Trophoblast cell (in vitro differentiated cells and primary cell): ENCODE results near the gene BAMBI.
A peak's percentile ranks its signal among the peaks of the same experiment; 100 is the strongest.

Source experiments
- DNase-seq, 2 donors: peaks; one replicate each; pipeline ENCODE4 v3.0.0-alpha.2; 2016
- H2AFZ ChIP-seq: 2 replicates; pipeline ENCODE4 v1.6.1; 2013; ENCODE audit warnings: low read length, moderate library complexity, mild to moderate bottlenecking; ENCODE audit not compliant: insufficient read depth, poor library complexity
- H2AK5ac ChIP-seq: 2 replicates; pipeline ENCODE4 v1.6.1; 2013; ENCODE audit warnings: mild to moderate bottlenecking, low read length
- H2BK120ac ChIP-seq: 2 replicates; pipeline ENCODE4 v1.6.1; 2013; ENCODE audit warnings: low read length, mild to moderate bottlenecking, moderate library complexity; ENCODE audit not compliant: insufficient read depth, poor library complexity
- H2BK12ac ChIP-seq: 2 replicates; pipeline ENCODE4 v1.6.1; 2013; ENCODE audit warnings: mild to moderate bottlenecking, low read length, moderate library complexity
- H2BK5ac ChIP-seq: 2 replicates; pipeline ENCODE4 v1.6.1; 2013; ENCODE audit warnings: low read length, low read depth, moderate library complexity, mild to moderate bottlenecking; ENCODE audit not compliant: poor library complexity
- H3K14ac ChIP-seq: 2 replicates; pipeline ENCODE4 v1.6.1; 2013; ENCODE audit warnings: mild to moderate bottlenecking, low read length
- H3K18ac ChIP-seq: 2 replicates; pipeline ENCODE4 v1.6.1; 2013; ENCODE audit warnings: mild to moderate bottlenecking, low read length
- H3K23ac ChIP-seq: 2 replicates; pipeline ENCODE4 v1.6.1; 2013; ENCODE audit warnings: low read length
- H3K27ac ChIP-seq: 2 replicates; pipeline ENCODE4 v1.5.1; 2013; ENCODE audit warnings: low read depth, mild to moderate bottlenecking, inconsistent platforms, low read length, moderate library complexity
- H3K27me3 ChIP-seq: 2 replicates; pipeline ENCODE4 v1.6.1; 2013; ENCODE audit warnings: inconsistent platforms, mild to moderate bottlenecking, low read length, moderate library complexity; ENCODE audit not compliant: insufficient read depth
- H3K36me3 ChIP-seq, 2 experiments: 1 replicate in 1 of 2; 2 replicates in 1 of 2; pipeline ENCODE4 v1.6.1; 2013; ENCODE audit warnings: low read length in 2 of 2, mild to moderate bottlenecking in 2 of 2, moderate library complexity in 1 of 2; ENCODE audit not compliant: insufficient read depth in 2 of 2, control insufficient read depth in 1 of 2
- H3K4ac ChIP-seq: 2 replicates; pipeline ENCODE4 v1.6.1; 2013; ENCODE audit warnings: low read depth, mild to moderate bottlenecking, low read length, moderate library complexity
- H3K4me1 ChIP-seq, 2 experiments: 1 replicate in 1 of 2; 2 replicates in 1 of 2; pipeline ENCODE4 v1.6.1; 2013; ENCODE audit warnings: low read length in 2 of 2, mild to moderate bottlenecking in 2 of 2, moderate library complexity in 1 of 2; ENCODE audit not compliant: insufficient read depth in 2 of 2, control insufficient read depth in 1 of 2
- H3K4me2 ChIP-seq: 2 replicates; pipeline ENCODE4 v1.6.1; 2013; ENCODE audit warnings: inconsistent platforms, mild to moderate bottlenecking, low read length, moderate library complexity
- H3K4me3 ChIP-seq: 2 replicates; pipeline ENCODE4 v1.5.1; 2013; ENCODE audit warnings: mild to moderate bottlenecking, low read depth, low read length, inconsistent platforms
- H3K79me1 ChIP-seq: one replicate; pipeline ENCODE4 v1.6.1; 2013; ENCODE audit warnings: low read length
- H3K79me2 ChIP-seq: 2 replicates; pipeline ENCODE4 v1.6.1; 2013; ENCODE audit warnings: low read length, mild to moderate bottlenecking; ENCODE audit not compliant: control insufficient read depth, insufficient read depth, poor library complexity
- H3K9ac ChIP-seq: 2 replicates; pipeline ENCODE4 v1.6.1; 2013; ENCODE audit warnings: mild to moderate bottlenecking, low read length
- H3K9me3 ChIP-seq: 2 replicates; pipeline ENCODE4 v1.6.1; 2013; ENCODE audit warnings: low read depth, mild to moderate bottlenecking, control low read depth, inconsistent platforms, low read length; ENCODE audit not compliant: insufficient read depth
- H4K12ac ChIP-seq: 2 replicates; pipeline ENCODE4 v1.6.1; 2013; ENCODE audit warnings: low read depth, mild to moderate bottlenecking, low read length, moderate library complexity
- H4K8ac ChIP-seq: 2 replicates; pipeline ENCODE4 v1.6.1; 2013; ENCODE audit warnings: low read depth, mild to moderate bottlenecking, low read length, moderate library complexity
- H4K91ac ChIP-seq: one replicate; pipeline ENCODE4 v1.6.1; 2013; ENCODE audit warnings: low read depth, mild to moderate bottlenecking, low read length, moderate library complexity
- WGBS: extraction: QIAGEN DNeasy Blood & Tissue Kit; methylation state at CpG from one replicate; pipeline ENCODE4 v1.1.7; 2013; ENCODE audit warnings: missing lambda C conversion rate; ENCODE audit not compliant: insufficient read length, insufficient coverage; ENCODE audit errors: extremely low coverage; 5-methylcytosine and 5-hydroxymethylcytosine counted together

The BAMBI gene

DNA sequence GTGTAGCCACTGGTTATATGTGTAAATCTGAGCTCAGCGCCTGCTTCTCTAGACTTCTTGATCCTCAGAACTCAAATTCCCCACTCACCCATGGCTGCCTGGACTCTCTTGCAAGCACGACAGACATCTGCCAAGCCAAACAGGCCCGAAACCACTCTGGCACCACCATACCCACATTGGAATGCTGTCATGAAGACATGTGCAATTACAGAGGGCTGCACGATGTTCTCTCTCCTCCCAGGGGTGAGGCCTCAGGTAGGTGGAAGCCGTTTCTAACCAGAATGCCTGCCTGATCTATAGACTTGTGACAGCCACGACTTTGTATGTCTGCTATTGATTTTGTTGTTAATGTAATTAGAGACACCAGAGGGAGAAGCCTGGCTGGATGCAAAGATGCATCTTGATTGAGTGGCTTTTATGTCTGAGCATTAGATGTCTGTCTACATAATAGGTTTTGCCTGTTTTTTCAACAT lies 4.0 kb downstream of the BAMBI start:
- no CpG with 5 or more reads among the region's 6 CpGs for WGBS
- no peaks in the 10 kb centered on the region for H3K4me1 ChIP-seq

DNA sequence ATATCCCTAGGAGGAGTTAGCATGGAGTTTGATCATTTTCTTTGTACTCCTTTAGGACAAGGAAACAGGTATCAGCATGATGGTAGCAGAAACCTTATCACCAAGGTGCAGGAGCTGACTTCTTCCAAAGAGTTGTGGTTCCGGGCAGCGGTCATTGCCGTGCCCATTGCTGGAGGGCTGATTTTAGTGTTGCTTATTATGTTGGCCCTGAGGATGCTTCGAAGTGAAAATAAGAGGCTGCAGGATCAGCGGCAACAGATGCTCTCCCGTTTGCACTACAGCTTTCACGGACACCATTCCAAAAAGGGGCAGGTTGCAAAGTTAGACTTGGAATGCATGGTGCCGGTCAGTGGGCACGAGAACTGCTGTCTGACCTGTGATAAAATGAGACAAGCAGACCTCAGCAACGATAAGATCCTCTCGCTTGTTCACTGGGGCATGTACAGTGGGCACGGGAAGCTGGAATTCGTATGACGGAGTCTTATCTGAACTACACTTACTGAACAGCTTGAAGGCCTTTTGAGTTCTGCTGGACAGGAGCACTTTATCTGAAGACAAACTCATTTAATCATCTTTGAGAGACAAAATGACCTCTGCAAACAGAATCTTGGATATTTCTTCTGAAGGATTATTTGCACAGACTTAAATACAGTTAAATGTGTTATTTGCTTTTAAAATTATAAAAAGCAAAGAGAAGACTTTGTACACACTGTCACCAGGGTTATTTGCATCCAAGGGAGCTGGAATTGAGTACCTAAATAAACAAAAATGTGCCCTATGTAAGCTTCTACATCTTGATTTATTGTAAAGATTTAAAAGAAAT lies 4.8 kb downstream of the BAMBI start:
- no peak overlapping the region for H3K14ac ChIP-seq
- peaks cover 28% of the 10 kb centered on the region for H3K79me2 ChIP-seq
- H4K91ac ChIP-seq, result no peak overlapping the region
- H3K27ac ChIP-seq, result peak overlapping the region; percentile 31
- peak overlapping the region; percentile 35 for H3K4ac ChIP-seq
- no peak overlapping the region for H2BK12ac ChIP-seq
- peaks cover 26 to 34% of the 10 kb centered on the region in 2 experiments for H3K36me3 ChIP-seq
- peak overlapping the region; percentile 14 for H3K9ac ChIP-seq
- peaks cover 3% of the 10 kb centered on the region for H3K27me3 ChIP-seq
- no peak overlapping the region for H2BK5ac ChIP-seq
- no peak overlapping the region for H2BK120ac ChIP-seq
- H3K4me1 ChIP-seq, result no peaks in the 10 kb centered on the region
- no peak overlapping the region for H4K12ac ChIP-seq
- no peak overlapping the region for H4K8ac ChIP-seq
- no peak for DNase-seq
- no peak overlapping the region for H2AK5ac ChIP-seq
- WGBS, result no CpG with 5 or more reads among the region's 14 CpGs
- H3K23ac ChIP-seq, result no peak overlapping the region
- H3K4me3 ChIP-seq, result peak overlapping the region; percentile 66
- no peak overlapping the region for H2AFZ ChIP-seq
- H3K4me2 ChIP-seq, result peak overlapping the region; percentile 62
- peaks cover 20% of the 10 kb centered on the region for H3K79me1 ChIP-seq
- H3K9me3 ChIP-seq, result peaks cover 1% of the 10 kb centered on the region
- H3K18ac ChIP-seq, result no peak overlapping the region

More for the DNA sequence above, 4.0 kb downstream of the BAMBI start:
- no peak overlapping the region for H2AFZ ChIP-seq
- peak overlapping the region; percentile 18 for H3K4ac ChIP-seq
- no peak overlapping the region for H4K12ac ChIP-seq
- H3K9ac ChIP-seq, result peak overlapping the region; percentile 65
- peak overlapping the region; percentile 73 for H3K4me3 ChIP-seq
- H2BK12ac ChIP-seq, result no peak overlapping the region
- peaks cover 35% of the 10 kb centered on the region for H3K79me2 ChIP-seq
- no peak overlapping the region for H3K23ac ChIP-seq
- H2AK5ac ChIP-seq, result no peak overlapping the region
- H4K8ac ChIP-seq, result no peak overlapping the region
- no peak overlapping the region for H3K14ac ChIP-seq
- no peak overlapping the region for H2BK120ac ChIP-seq
- peaks cover 27% of the 10 kb centered on the region for H3K79me1 ChIP-seq
- peaks cover 26 to 34% of the 10 kb centered on the region in 2 experiments for H3K36me3 ChIP-seq
- no peak overlapping the region for H2BK5ac ChIP-seq
- H3K4me2 ChIP-seq, result peak overlapping the region; percentile 63
- peak overlapping the region; percentile 57 for H3K27ac ChIP-seq
- no peak for DNase-seq
- no peak overlapping the region for H3K18ac ChIP-seq
- H3K9me3 ChIP-seq, result peaks cover 1% of the 10 kb centered on the region
- H4K91ac ChIP-seq, result no peak overlapping the region
- H3K27me3 ChIP-seq, result peaks cover 3% of the 10 kb centered on the region

GRCh38 chr10:28684157-28684985 lies 7.0 kb downstream of the BAMBI start:
- H3K18ac ChIP-seq, result no peak overlapping the region
- no peak overlapping the region for H4K8ac ChIP-seq
- H3K79me1 ChIP-seq, result peaks cover 9% of the 10 kb centered on the region
- H3K4me3 ChIP-seq, result no peak overlapping the region
- no peaks in the 10 kb centered on the region for H3K4me1 ChIP-seq
- peaks cover 1% of the 10 kb centered on the region for H3K9me3 ChIP-seq
- H2AK5ac ChIP-seq, result no peak overlapping the region
- H3K14ac ChIP-seq, result no peak overlapping the region
- no peak overlapping the region for H2BK5ac ChIP-seq
- no peaks in the 10 kb centered on the region for H3K27me3 ChIP-seq
- peaks cover 13 to 22% of the 10 kb centered on the region in 2 experiments for H3K36me3 ChIP-seq
- H3K27ac ChIP-seq, result peak overlapping the region; percentile 4
- no peak for DNase-seq
- peak overlapping the region; percentile 0 for H3K4me2 ChIP-seq
- H3K9ac ChIP-seq, result no peak overlapping the region
- no peak overlapping the region for H2AFZ ChIP-seq
- WGBS, result no CpG with 5 or more reads among the region's 13 CpGs
- H3K4ac ChIP-seq, result no peak overlapping the region
- no peak overlapping the region for H2BK120ac ChIP-seq
- H2BK12ac ChIP-seq, result no peak overlapping the region
- no peak overlapping the region for H3K23ac ChIP-seq
- no peak overlapping the region for H4K91ac ChIP-seq
- peaks cover 11% of the 10 kb centered on the region for H3K79me2 ChIP-seq
- H4K12ac ChIP-seq, result no peak overlapping the region

GRCh38 chr10:28684986-28685580 lies 7.8 kb downstream of the BAMBI start:
- Histone ChIP-seq H3K4me3 (no peak overlapping the region), H3K14ac (no peak overlapping the region), H3K9ac (no peak overlapping the region), H3K27ac (peak overlapping the region; percentile 4), H3K36me3 (peaks cover 11 to 16% of the 10 kb centered on the region in 2 experiments), H3K23ac (no peak overlapping the region), H3K4ac (no peak overlapping the region), H3K79me2 (peaks cover 8% of the 10 kb centered on the region), H3K9me3 (peaks cover 1% of the 10 kb centered on the region), H3K27me3 (no peaks in the 10 kb centered on the region), H3K4me2 (no peak overlapping the region), H4K12ac (no peak overlapping the region), H2BK12ac (no peak overlapping the region), H3K18ac (no peak overlapping the region), H2BK5ac (no peak overlapping the region), H4K8ac (no peak overlapping the region), H2BK120ac (no peak overlapping the region), H3K4me1 (peaks cover 0 to under 1% of the 10 kb centered on the region in 2 experiments), H2AK5ac (no peak overlapping the region), H3K79me1 (peaks cover 5% of the 10 kb centered on the region), H4K91ac (no peak overlapping the region), H2AFZ (no peak overlapping the region)
- WGBS, result no CpG with 5 or more reads among the region's 5 CpGs
- no peak for DNase-seq
